Nephron progenitor cell (in vitro differentiated cells): ENCODE results near the gene PHRF1.
A peak's percentile ranks its signal among the peaks of the same experiment; 100 is the strongest.

Experiments
- DNase-seq: peaks from one replicate; pipeline ENCODE4 v3.0.0; 2021
- H3K27ac Mint-ChIP-seq: 2 replicates; pipeline ENCODE4 v1.8.0; 2021; ENCODE audit warnings: mild to moderate bottlenecking, moderate library complexity, mixed read lengths
- H3K27me3 Mint-ChIP-seq: 2 replicates; pipeline ENCODE4 v1.8.0; 2021; ENCODE audit warnings: mild to moderate bottlenecking, low read depth, mixed read lengths; ENCODE audit not compliant: poor library complexity
- H3K36me3 Mint-ChIP-seq: 2 replicates; pipeline ENCODE4 v1.8.0; 2021; ENCODE audit warnings: low read depth, mixed read lengths
- H3K4me1 Mint-ChIP-seq: 2 replicates; pipeline ENCODE4 v1.8.0; 2021; ENCODE audit warnings: mixed read lengths
- H3K4me3 Mint-ChIP-seq: 2 replicates; pipeline ENCODE4 v1.8.0; 2021; ENCODE audit warnings: mild to moderate bottlenecking, moderate library complexity, mixed read lengths
- H3K9me3 Mint-ChIP-seq: 2 replicates; pipeline ENCODE4 v1.8.0; 2021; ENCODE audit warnings: mild to moderate bottlenecking, moderate library complexity, mixed read lengths
- CTCF ChIP-seq: fragments of 200-600 bp; sonication (generic); IDR thresholded peaks from 2 replicates; pipeline ENCODE4 v1.5.0; 2021; ENCODE audit warnings: antibody characterized with exemption

The PHRF1 gene

GRCh38 chr11:616320-617198, 40.3 kb downstream of the PHRF1 start:
- Mint-ChIP-seq H3K27ac (no peak overlapping the region), H3K4me3 (peak overlapping the region; percentile 80)

GRCh38 chr11:617199-617911, 41.1 kb downstream of the PHRF1 start:
- no peak for DNase-seq
- Mint-ChIP-seq H3K27me3 (no peaks in the 10 kb centered on the region), H3K4me3 (no peak overlapping the region), H3K9me3 (no peaks in the 10 kb centered on the region), H3K4me1 (peaks cover 27% of the 10 kb centered on the region), H3K27ac (no peak overlapping the region), H3K36me3 (peaks cover 1% of the 10 kb centered on the region)
- no peak for TF ChIP-seq CTCF

More at GRCh38 chr11:616320-617198, 40.3 kb downstream of the PHRF1 start:
- H3K9me3 Mint-ChIP-seq = no peaks in the 10 kb centered on the region
- H3K36me3 Mint-ChIP-seq = peaks cover 7% of the 10 kb centered on the region
- DNase-seq = no peak
- no peaks in the 10 kb centered on the region for H3K27me3 Mint-ChIP-seq
- peaks cover 33% of the 10 kb centered on the region for H3K4me1 Mint-ChIP-seq
- no peak for TF ChIP-seq CTCF

GRCh38 chr11:617912-618682, 41.8 kb downstream of the PHRF1 start:
- DNase-seq = no peak
- Mint-ChIP-seq H3K9me3 (no peaks in the 10 kb centered on the region), H3K4me1 (peaks cover 21% of the 10 kb centered on the region), H3K27me3 (no peaks in the 10 kb centered on the region), H3K4me3 (no peak overlapping the region), H3K36me3 (no peaks in the 10 kb centered on the region), H3K27ac (no peak overlapping the region)
- no peak for TF ChIP-seq CTCF

GRCh38 chr11:618856-619627, 42.8 kb downstream of the PHRF1 start:
- Mint-ChIP-seq H3K36me3 (no peaks in the 10 kb centered on the region), H3K4me3 (no peak overlapping the region), H3K27ac (no peak overlapping the region), H3K27me3 (no peaks in the 10 kb centered on the region), H3K9me3 (no peaks in the 10 kb centered on the region), H3K4me1 (peaks cover 26% of the 10 kb centered on the region)
- no peak for DNase-seq
- no peak for TF ChIP-seq CTCF

- Mint-ChIP-seq H3K27me3 (no peaks in the 10 kb centered on the region), H3K27ac (no peak overlapping the region), H3K4me1 (peaks cover 29% of the 10 kb centered on the region), H3K9me3 (no peaks in the 10 kb centered on the region), H3K4me3 (no peak overlapping the region), H3K36me3 (no peaks in the 10 kb centered on the region)
- TF ChIP-seq CTCF = no peak
- no peak for DNase-seq
Measured at GRCh38 chr11:619628-620050, 43.4 kb downstream of the PHRF1 start.
